ENCODE results near the gene ARID3B. TPM values are rescaled to one million over a fixed set of nuclear protein-coding genes. Genes with fewer than 3 reads are reported as not detected.

ARID3B gene
- total RNA-seq, 1 experiment from 2014 or later = 8.1 TPM

GRCh38 chr15:74551714-74552113 is 10.7 kb downstream of the ARID3B start:
- Histone ChIP-seq H3K4me1 (ENCODE audit: control insufficient read depth in 1 of 2, insufficient read depth in 2 of 2, low read length in 2 of 2) (peaks cover under 1 to 1% of the 10 kb centered on the region in 2 experiments), H3K9me3 (ENCODE audit: control insufficient read depth in 1 of 2, insufficient read depth in 1 of 2, low read depth in 1 of 2, low read length in 2 of 2) (no peaks in the 10 kb centered on the region), H3K4me3 (replicated peaks in 1 of 2; ENCODE audit: low read depth in 1 of 2, low read length in 2 of 2) (no peak overlapping the region), H3K27ac (ENCODE audit: low read depth, low read length) (no peak overlapping the region), H3K4me2 (ENCODE audit: low read length) (no peak overlapping the region), H3K79me2 (ENCODE audit: insufficient read depth, low read length) (peaks cover 11% of the 10 kb centered on the region; the same call in 1 of the 2 replicates), H3K27me3 (ENCODE audit: insufficient read depth, low read length) (peaks cover 7% of the 10 kb centered on the region; the same call in 1 of the 2 replicates), H4K20me1 (ENCODE audit: insufficient read depth) (peaks cover 15% of the 10 kb centered on the region; the same call in 1 of the 2 replicates), H3K9ac (ENCODE audit: low read length) (no peak overlapping the region), H2AFZ (ENCODE audit: low read depth, low read length, poor library complexity, severe bottlenecking) (no peak overlapping the region), H3K9me2 (ENCODE audit: insufficient read depth) (no peaks in the 10 kb centered on the region), H3K36me3 (ENCODE audit: control insufficient read depth in 1 of 2, insufficient read depth in 2 of 2, low read length in 2 of 2) (no peaks in the 10 kb centered on the region; a peak in 1 of 4 replicates)
- ChIA-PET CTCF (no interaction called here), POLR2A (no interaction called here), RAD21 (ENCODE audit: low non-redundant PET in 1 of 2, low total read pairs in 2 of 2, uncharacterized antibody in 2 of 2, unreplicated experiment in 2 of 2) (no interaction called here)
- intact Hi-C loops (cut with micrococcal nuclease) = no loop called here
- ATAC-seq (no peak), DNase-seq (ENCODE audit: low read depth, low spot score) (no peak)
- no TSS peak for BruUV-seq (replicated peaks)
- no peak for TF ChIP-seq RAD21 (IDR thresholded peaks at IDR 0.05; ENCODE audit: low read depth)
- TF ChIP-seq, protein P1, sequence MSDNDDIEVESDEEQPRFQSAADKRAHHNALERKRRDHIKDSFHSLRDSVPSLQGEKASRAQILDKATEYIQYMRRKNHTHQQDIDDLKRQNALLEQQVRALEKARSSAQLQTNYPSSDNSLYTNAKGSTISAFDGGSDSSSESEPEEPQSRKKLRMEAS (IDR thresholded peaks at IDR 0.05) = no peak

GRCh38 chr15:74552773-74553441 is 11.9 kb downstream of the ARID3B start:
- no peaks in the 10 kb centered on the region for H3K4me1 ChIP-seq (ENCODE audit: control insufficient read depth in 1 of 2, insufficient read depth in 2 of 2, low read length in 2 of 2)
- H3K27ac ChIP-seq (ENCODE audit: low read depth, low read length) = no peak overlapping the region
- H3K79me2 ChIP-seq (ENCODE audit: insufficient read depth, low read length) = peaks cover 6% of the 10 kb centered on the region; the same call in 1 of the 2 replicates
- TF ChIP-seq POLR2AphosphoS5 (IDR thresholded peaks at IDR 0.05; ENCODE audit: low read depth, low read length) = no peak
- TF ChIP-seq ATF3 (IDR thresholded peaks at IDR 0.05) = no peak
- no peak for TF ChIP-seq ELF1 (IDR thresholded peaks at IDR 0.05; ENCODE audit: borderline replicate concordance, low read depth)
- TF ChIP-seq EGR1 (IDR thresholded peaks at IDR 0.05; ENCODE audit: low read depth) = no peak
- intact Hi-C loops (cut with micrococcal nuclease) = no loop called here
- POLR2A ChIA-PET = no interaction called here
- no peaks in the 10 kb centered on the region for H3K9me2 ChIP-seq (ENCODE audit: insufficient read depth)
- RAD21 ChIA-PET (ENCODE audit: low non-redundant PET in 1 of 2, low total read pairs in 2 of 2, uncharacterized antibody in 2 of 2, unreplicated experiment in 2 of 2) = no interaction called here
- CTCF ChIA-PET = interaction anchor here (0.6 kb wide), 1 partner anchor 1250 kb away, joined by 3 read pairs; no protein-coding TSS in a partner anchor
- H2AFZ ChIP-seq (ENCODE audit: low read depth, low read length, poor library complexity, severe bottlenecking) = no peak overlapping the region
- ATAC-seq (no peak), DNase-seq (ENCODE audit: low read depth, low spot score) (no peak)
- no peaks in the 10 kb centered on the region; a peak in 1 of 4 replicates for H3K36me3 ChIP-seq (ENCODE audit: control insufficient read depth in 1 of 2, insufficient read depth in 2 of 2, low read length in 2 of 2)
- peaks cover 8% of the 10 kb centered on the region; the same call in 1 of the 2 replicates for H4K20me1 ChIP-seq (ENCODE audit: insufficient read depth)
- no peak overlapping the region for H3K9ac ChIP-seq (ENCODE audit: low read length)
- no TSS peak for BruUV-seq (replicated peaks)
- H3K4me2 ChIP-seq (ENCODE audit: low read length) = no peak overlapping the region
- no peaks in the 10 kb centered on the region for H3K9me3 ChIP-seq (ENCODE audit: control insufficient read depth in 1 of 2, insufficient read depth in 1 of 2, low read depth in 1 of 2, low read length in 2 of 2)
- peaks cover 3% of the 10 kb centered on the region; the same call in 1 of the 2 replicates for H3K27me3 ChIP-seq (ENCODE audit: insufficient read depth, low read length)
- no peak overlapping the region for H3K4me3 ChIP-seq (replicated peaks in 1 of 2; ENCODE audit: low read depth in 1 of 2, low read length in 2 of 2)
